Liver (tissue), 9 donors: ENCODE data around the gene CCDC152. TPM values are rescaled to one million over a fixed set of nuclear protein-coding genes. Genes with fewer than 3 reads are reported as not detected.

Experiments
- DNase-seq: peaks from one replicate; pipeline ENCODE4 v3.0.0-alpha.2; 2017; ENCODE audit warnings: low spot score
- H3K27ac ChIP-seq, 2 donors: one replicate each; pipeline ENCODE4 v1.7.0; 2013; ENCODE audit warnings: inconsistent platforms in 2 of 2, low read length in 2 of 2, control low read depth in 1 of 2, low read depth in 1 of 2, mild to moderate bottlenecking in 1 of 2
- H3K27me3 ChIP-seq, 4 donors: one replicate each; pipeline versions ENCODE4 v1.6.1 to v1.7.0; 2013; ENCODE audit warnings: low read length in 3 of 4, inconsistent platforms in 1 of 4, mild to moderate bottlenecking in 1 of 4, moderate library complexity in 1 of 4; ENCODE audit not compliant: control insufficient read depth in 4 of 4, insufficient read depth in 4 of 4
- H3K36me3 ChIP-seq, 4 donors: one replicate each; pipeline versions ENCODE4 v1.6.1 to v1.7.0; 2013; ENCODE audit warnings: low read length in 3 of 4, mild to moderate bottlenecking in 3 of 4, low read depth in 1 of 4, moderate library complexity in 1 of 4; ENCODE audit not compliant: control insufficient read depth in 4 of 4, insufficient read depth in 3 of 4
- H3K4me1 ChIP-seq, 4 donors: one replicate each; pipeline versions ENCODE4 v1.6.1 to v1.7.0; 2013; ENCODE audit warnings: low read length in 3 of 4, mild to moderate bottlenecking in 3 of 4, moderate library complexity in 1 of 4; ENCODE audit not compliant: control insufficient read depth in 4 of 4, insufficient read depth in 4 of 4
- H3K4me3 ChIP-seq, 3 donors: one replicate each; pipeline versions ENCODE4 v1.6.1 to v1.7.0; 2013; ENCODE audit warnings: low read length in 3 of 3, control low read depth in 1 of 3, low read depth in 1 of 3, mild to moderate bottlenecking in 1 of 3
- H3K9ac ChIP-seq, 2 donors: one replicate each; pipeline ENCODE4 v1.7.0; 2013; ENCODE audit warnings: low read length in 2 of 2, mild to moderate bottlenecking in 2 of 2, moderate library complexity in 2 of 2, control low read depth in 1 of 2, low read depth in 1 of 2
- H3K9me3 ChIP-seq, 4 donors: one replicate each; pipeline versions ENCODE4 v1.6.1 to v1.7.0; 2013; ENCODE audit warnings: low read length in 3 of 4; ENCODE audit not compliant: control insufficient read depth in 4 of 4
- FOXA1 ChIP-seq: IDR thresholded peaks from 2 replicates; pipeline ENCODE4 v1.6.1; 2016; ENCODE audit warnings: antibody characterized with exemption
- FOXA2 ChIP-seq: IDR thresholded peaks from 2 replicates; pipeline ENCODE4 v1.6.1; 2016; ENCODE audit warnings: antibody characterized with exemption
- GABPA ChIP-seq, 2 donors: IDR thresholded peaks in 1 of 2; conservative IDR thresholded peaks in 1 of 2; 2 replicates each; pipeline ENCODE4 v1.6.1; 2016; ENCODE audit warnings: antibody characterized with exemption in 2 of 2, mild to moderate bottlenecking in 1 of 2, moderate library complexity in 1 of 2
- HNF4A ChIP-seq, 2 donors: conservative IDR thresholded peaks; 2 replicates each; pipeline ENCODE4 v1.6.1; 2016; ENCODE audit warnings: antibody characterized with exemption in 2 of 2, mild to moderate bottlenecking in 2 of 2
- HNF4G ChIP-seq: IDR thresholded peaks from 2 replicates; pipeline ENCODE4 v1.6.1; 2016; ENCODE audit warnings: antibody characterized with exemption
- JUND ChIP-seq, 2 donors: IDR thresholded peaks; 2 replicates each; pipeline ENCODE4 v1.6.1; 2016; ENCODE audit warnings: antibody characterized with exemption in 2 of 2
- MAX ChIP-seq: IDR thresholded peaks from 2 replicates; pipeline ENCODE4 v1.6.1; 2016; ENCODE audit warnings: antibody characterized with exemption
- NR2F2 ChIP-seq: IDR thresholded peaks from 2 replicates; pipeline ENCODE4 v1.6.1; 2016; ENCODE audit warnings: antibody characterized with exemption
- RAD21 ChIP-seq, 2 donors: IDR thresholded peaks; 2 replicates each; pipeline ENCODE4 v1.6.1; 2016; ENCODE audit warnings: antibody characterized with exemption in 2 of 2, mild to moderate bottlenecking in 2 of 2
- REST ChIP-seq: IDR thresholded peaks from 2 replicates; pipeline ENCODE4 v1.6.1; 2016; ENCODE audit warnings: antibody characterized with exemption, mild to moderate bottlenecking
- RXRA ChIP-seq, 2 donors: IDR thresholded peaks; 2 replicates each; pipeline ENCODE4 v1.6.1; 2017 to 2018; ENCODE audit warnings: antibody characterized with exemption in 2 of 2, mild to moderate bottlenecking in 1 of 2
- SP1 ChIP-seq: IDR thresholded peaks from 2 replicates; pipeline ENCODE4 v1.6.1; 2018; ENCODE audit warnings: antibody characterized with exemption, mild to moderate bottlenecking
- TAF1 ChIP-seq: conservative IDR thresholded peaks from 2 replicates; pipeline ENCODE4 v1.6.1; 2016; ENCODE audit warnings: antibody characterized with exemption, mild to moderate bottlenecking
- WGBS: extraction: QIAGEN DNeasy Blood & Tissue Kit; methylation state at CpG from one replicate; pipeline ENCODE4 v1.1.7; 2013; 5-methylcytosine and 5-hydroxymethylcytosine counted together
- polyA plus RNA-seq, 2 donors: library from polyadenylated mRNA; stranded (reverse) in 1 of 2; unstranded in 1 of 2; fragments of 200-250 nt in 1 of 2; fragments of >200 nt in 1 of 2; fragmentation: Nextera tagmentation in 1 of 2; extraction: Ambion mirVana in 1 of 2; gene quantifications; one replicate each; pipeline versions ENCODE4 v1.2.1 to v1.2.3, GENCODE V29; 2013 to 2015
- total RNA-seq, 2 donors: library from RNA; depleted of rRNA; stranded (reverse); fragments of >200 nt; gene quantifications; one replicate each; pipeline ENCODE4 v1.2.3, GENCODE V29; 2014
- TF ChIP-seq, protein P1 (sequence below): fragments of 150-350 bp; IDR thresholded peaks from 2 replicates; pipeline ENCODE4 v1.5.1; 2017; ENCODE audit warnings: improper control_type of control experiment, low read depth, low read length; ENCODE audit not compliant: missing input control
- TF ChIP-seq, protein P2 (sequence below): IDR thresholded peaks from 2 replicates; pipeline ENCODE4 v1.6.1; 2016; ENCODE audit warnings: antibody characterized with exemption
- TF ChIP-seq, protein P3 (sequence below): IDR thresholded peaks from 2 replicates; pipeline ENCODE4 v1.6.1; 2016; ENCODE audit warnings: antibody characterized with exemption
- donor health status: healthy.
- donor health status: healthy.
- donor health status: healthy.
- donor health status: healthy.
- donor health status: healthy.

Gene CCDC152
- total and polyA plus RNA-seq, 4 donors = 0.08 to 81.4 (median 3.3) TPM

- Histone ChIP-seq H3K36me3 (peaks cover 5 to 38% (median 32%) of the 10 kb centered on the region in 4 donors), H3K4me3 (peak overlapping the region; percentile 16 to 76 (median 66)), H3K9me3 (no peaks in the 10 kb centered on the region), H3K27ac (no peak overlapping the region), H3K27me3 (no peaks in the 10 kb centered on the region), H3K9ac (peak overlapping the region; percentile 83 to 90), H3K4me1 (peaks cover 3 to 35% (median 25%) of the 10 kb centered on the region in 4 donors)
- no peak for DNase-seq
- 22% methylated on average over 2 of the region's 2 CpGs for WGBS
- TF ChIP-seq SP1 (peak; percentile 8), RAD21 (IDR thresholded peaks at IDR 0.05) (peak; percentile 64 to 67), MAX (no peak), RXRA (IDR thresholded peaks at IDR 0.05) (peak in 1 of 2 donors; percentile 29), HNF4A (conservative IDR thresholded peaks at IDR 0.05) (peak; percentile 58 to 75), JUND (IDR thresholded peaks at IDR 0.05) (no peak), TAF1 (peak; percentile 72), HNF4G (peak; percentile 24), FOXA2 (no peak), NR2F2 (no peak), REST (peak; percentile 12)
- TF ChIP-seq, protein P1, sequence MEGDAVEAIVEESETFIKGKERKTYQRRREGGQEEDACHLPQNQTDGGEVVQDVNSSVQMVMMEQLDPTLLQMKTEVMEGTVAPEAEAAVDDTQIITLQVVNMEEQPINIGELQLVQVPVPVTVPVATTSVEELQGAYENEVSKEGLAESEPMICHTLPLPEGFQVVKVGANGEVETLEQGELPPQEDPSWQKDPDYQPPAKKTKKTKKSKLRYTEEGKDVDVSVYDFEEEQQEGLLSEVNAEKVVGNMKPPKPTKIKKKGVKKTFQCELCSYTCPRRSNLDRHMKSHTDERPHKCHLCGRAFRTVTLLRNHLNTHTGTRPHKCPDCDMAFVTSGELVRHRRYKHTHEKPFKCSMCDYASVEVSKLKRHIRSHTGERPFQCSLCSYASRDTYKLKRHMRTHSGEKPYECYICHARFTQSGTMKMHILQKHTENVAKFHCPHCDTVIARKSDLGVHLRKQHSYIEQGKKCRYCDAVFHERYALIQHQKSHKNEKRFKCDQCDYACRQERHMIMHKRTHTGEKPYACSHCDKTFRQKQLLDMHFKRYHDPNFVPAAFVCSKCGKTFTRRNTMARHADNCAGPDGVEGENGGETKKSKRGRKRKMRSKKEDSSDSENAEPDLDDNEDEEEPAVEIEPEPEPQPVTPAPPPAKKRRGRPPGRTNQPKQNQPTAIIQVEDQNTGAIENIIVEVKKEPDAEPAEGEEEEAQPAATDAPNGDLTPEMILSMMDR = no peak
- TF ChIP-seq, protein P2, sequence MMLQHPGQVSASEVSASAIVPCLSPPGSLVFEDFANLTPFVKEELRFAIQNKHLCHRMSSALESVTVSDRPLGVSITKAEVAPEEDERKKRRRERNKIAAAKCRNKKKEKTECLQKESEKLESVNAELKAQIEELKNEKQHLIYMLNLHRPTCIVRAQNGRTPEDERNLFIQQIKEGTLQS = peak; percentile 31
Observed at GRCh38 chr5:42807722-42808447, 51.3 kb downstream of the CCDC152 start.

- no peak for DNase-seq
- Histone ChIP-seq H3K9ac (peak overlapping the region; percentile 90 to 98), H3K4me1 (peaks cover 6 to 42% (median 30%) of the 10 kb centered on the region in 4 donors), H3K36me3 (peaks cover 2 to 33% (median 23%) of the 10 kb centered on the region in 4 donors), H3K4me3 (peak overlapping the region; percentile 66 to 84 (median 76)), H3K9me3 (no peaks in the 10 kb centered on the region), H3K27me3 (no peaks in the 10 kb centered on the region), H3K27ac (peak overlapping the region; percentile 32 to 49)
- WGBS = 17% methylated on average over 4 of the region's 4 CpGs
- TF ChIP-seq RXRA (IDR thresholded peaks at IDR 0.05) (no peak), MAX (no peak), HNF4A (conservative IDR thresholded peaks at IDR 0.05) (no peak), FOXA1 (no peak), GABPA (IDR thresholded peaks at IDR 0.05 in 1 of 2, conservative IDR thresholded peaks at IDR 0.05 in 1 of 2) (no peak), SP1 (no peak), REST (no peak), NR2F2 (no peak)
- TF ChIP-seq, protein P3, sequence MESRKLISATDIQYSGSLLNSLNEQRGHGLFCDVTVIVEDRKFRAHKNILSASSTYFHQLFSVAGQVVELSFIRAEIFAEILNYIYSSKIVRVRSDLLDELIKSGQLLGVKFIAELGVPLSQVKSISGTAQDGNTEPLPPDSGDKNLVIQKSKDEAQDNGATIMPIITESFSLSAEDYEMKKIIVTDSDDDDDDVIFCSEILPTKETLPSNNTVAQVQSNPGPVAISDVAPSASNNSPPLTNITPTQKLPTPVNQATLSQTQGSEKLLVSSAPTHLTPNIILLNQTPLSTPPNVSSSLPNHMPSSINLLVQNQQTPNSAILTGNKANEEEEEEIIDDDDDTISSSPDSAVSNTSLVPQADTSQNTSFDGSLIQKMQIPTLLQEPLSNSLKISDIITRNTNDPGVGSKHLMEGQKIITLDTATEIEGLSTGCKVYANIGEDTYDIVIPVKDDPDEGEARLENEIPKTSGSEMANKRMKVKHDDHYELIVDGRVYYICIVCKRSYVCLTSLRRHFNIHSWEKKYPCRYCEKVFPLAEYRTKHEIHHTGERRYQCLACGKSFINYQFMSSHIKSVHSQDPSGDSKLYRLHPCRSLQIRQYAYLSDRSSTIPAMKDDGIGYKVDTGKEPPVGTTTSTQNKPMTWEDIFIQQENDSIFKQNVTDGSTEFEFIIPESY = no peak
Observed at GRCh38 chr5:42808888-42809611, 52.4 kb downstream of the CCDC152 start.
